GM21737 (cell line): ENCODE measurements around the gene SLC6A8.
"Not testable (repeated sequence)": the region's sequence is repeated elsewhere in the genome, so short reads cannot be mapped to it uniquely, and the experiment has no call there.

ENCODE experiments used
- ATAC-seq: cut with Tn5 transposase; IDR thresholded peaks from one replicate; pipeline ENCODE4 v1.9.1; 2021; ENCODE audit warnings: mild to moderate bottlenecking, moderate library complexity; ENCODE audit not compliant: unreplicated experiment

Gene SLC6A8

GRCh38 chrX:153728951-153729631, 41.4 kb downstream of the SLC6A8 start:
- no peak for ATAC-seq

- ATAC-seq: not testable (repeated sequence)
These were observed 42.4 kb downstream of the SLC6A8 start for GRCh38 chrX:153730115-153730514.

- ATAC-seq: no peak
These were observed 43.6 kb downstream of the SLC6A8 start for GRCh38 chrX:153731117-153731844.

- no peak for ATAC-seq
These were observed 44.1 kb downstream of the SLC6A8 start for GRCh38 chrX:153731845-153732215.

GRCh38 chrX:153732401-153732800, 44.7 kb downstream of the SLC6A8 start:
- no peak for ATAC-seq

- ATAC-seq: no peak
These were observed 46.0 kb downstream of the SLC6A8 start for GRCh38 chrX:153733651-153734240.

GRCh38 chrX:153734871-153735270, 47.1 kb downstream of the SLC6A8 start:
- no peak for ATAC-seq

GRCh38 chrX:153735274-153735673, 47.5 kb downstream of the SLC6A8 start:
- no peak for ATAC-seq

GRCh38 chrX:153736071-153736820, 48.5 kb downstream of the SLC6A8 start:
- ATAC-seq: no peak

GRCh38 chrX:153736871-153737441, 49.2 kb downstream of the SLC6A8 start:
- no peak for ATAC-seq

GRCh38 chrX:153738056-153738605, 50.4 kb downstream of the SLC6A8 start:
- no peak for ATAC-seq

GRCh38 chrX:153739754-153740486, 52.2 kb downstream of the SLC6A8 start:
- ATAC-seq: no peak

GRCh38 chrX:153740631-153741222, 53.0 kb downstream of the SLC6A8 start:
- ATAC-seq: no peak

GRCh38 chrX:153741446-153741845, 53.7 kb downstream of the SLC6A8 start:
- no peak for ATAC-seq

- not testable (repeated sequence) for ATAC-seq
These were observed 54.4 kb downstream of the SLC6A8 start for GRCh38 chrX:153742111-153742510.

GRCh38 chrX:153742796-153743467, 55.2 kb downstream of the SLC6A8 start:
- not testable (repeated sequence) for ATAC-seq

GRCh38 chrX:153743468-153744209, 55.9 kb downstream of the SLC6A8 start:
- not testable (repeated sequence) for ATAC-seq
